T-helper 1 cell (primary cell): ENCODE results near the gene HMG20B.
A peak's percentile ranks its signal among the peaks of the same experiment; 100 is the strongest.

ENCODE experiments used
- DNase-seq, 5 donors: peaks; one replicate each; pipeline ENCODE4 v3.0.0-alpha.2; 2012 to 2020

Gene HMG20B

GRCh38 chr19:3608079-3608641 lies 35.4 kb downstream of the HMG20B start:
- no peak for DNase-seq

- DNase-seq: no peak
Observed at GRCh38 chr19:3608750-3609322, 36.1 kb downstream of the HMG20B start.

GRCh38 chr19:3609779-3610719 lies 37.3 kb downstream of the HMG20B start:
- no peak for DNase-seq

- no peak for DNase-seq
Observed at GRCh38 chr19:3610745-3611717, 38.3 kb downstream of the HMG20B start.

- DNase-seq: no peak
Observed at GRCh38 chr19:3611841-3612240, 39.1 kb downstream of the HMG20B start.

- DNase-seq: no peak
Observed at GRCh38 chr19:3612330-3612729, 39.6 kb downstream of the HMG20B start.

- no peak for DNase-seq
Observed at GRCh38 chr19:3612901-3613741, 40.4 kb downstream of the HMG20B start.

- no peak for DNase-seq
Observed at GRCh38 chr19:3613818-3614661, 41.3 kb downstream of the HMG20B start.

- no peak for DNase-seq
Observed at GRCh38 chr19:3614858-3615505, 42.2 kb downstream of the HMG20B start.

GRCh38 chr19:3615524-3616135 lies 42.9 kb downstream of the HMG20B start:
- DNase-seq: no peak

- DNase-seq: no peak
Observed at GRCh38 chr19:3617463-3617862, 44.7 kb downstream of the HMG20B start.

GRCh38 chr19:3618144-3618810 lies 45.5 kb downstream of the HMG20B start:
- peak in 2 of 5 donors; percentile 28 for DNase-seq

GRCh38 chr19:3618811-3619630 lies 46.3 kb downstream of the HMG20B start:
- DNase-seq: no peak

- DNase-seq: no peak
Observed at GRCh38 chr19:3619631-3620012, 46.9 kb downstream of the HMG20B start.

GRCh38 chr19:3620145-3620816 lies 47.5 kb downstream of the HMG20B start:
- DNase-seq: no peak

- DNase-seq: no peak
Observed at GRCh38 chr19:3620817-3621547, 48.2 kb downstream of the HMG20B start.

GRCh38 chr19:3621689-3622088 lies 48.9 kb downstream of the HMG20B start:
- no peak for DNase-seq
